HepG2 (cell line): ENCODE results near the gene BICRAL. TPM values are rescaled to one million over a fixed set of nuclear protein-coding genes. Genes with fewer than 3 reads are reported as not detected.

ENCODE experiments used
- ARNT ChIP-seq: fragments of 450-650 bp; IDR thresholded peaks from 2 replicates; pipeline ENCODE4 v1.6.1; 2017
- HNRNPH1 ChIP-seq: fragments of 200-400 bp; formaldehyde crosslinking; optimal IDR thresholded peaks from 2 replicates; pipeline ENCODE3; 2017; ENCODE audit warnings: mild to moderate bottlenecking, low read depth, low read length
- HOXA3 ChIP-seq: sonication (generic); formaldehyde crosslinking; IDR thresholded peaks from 2 replicates; pipeline ENCODE4 v1.5.0; 2020; ENCODE audit warnings: missing genetic modification reagents
- MXD1 ChIP-seq: sonication (generic); formaldehyde crosslinking; IDR thresholded peaks from 2 replicates; pipeline ENCODE4 v1.4.0; 2020; ENCODE audit warnings: mild to moderate bottlenecking, missing genetic modification reagents
- PHF20 ChIP-seq: sonication (generic); formaldehyde crosslinking; IDR thresholded peaks from 2 replicates; pipeline ENCODE4 v1.5.0; 2020; ENCODE audit warnings: mild to moderate bottlenecking, missing genetic modification reagents
- USF2 ChIP-seq, 2 experiments: sonication (generic) in 1 of 2; formaldehyde crosslinking in 1 of 2; IDR thresholded peaks; 2 replicates each; pipeline versions ENCODE4 v1.5.1 to v1.6.1; 2011 to 2020; ENCODE audit warnings: borderline replicate concordance in 1 of 2, low read depth in 1 of 2, low read length in 1 of 2, mild to moderate bottlenecking in 1 of 2, missing genetic modification reagents in 1 of 2, moderate library complexity in 1 of 2
- ZFP90 ChIP-seq: sonication (generic); formaldehyde crosslinking; IDR thresholded peaks from 2 replicates; pipeline ENCODE4 v1.8.0; 2022; ENCODE audit warnings: missing genetic modification reagents, mild to moderate bottlenecking, inconsistent platforms, borderline replicate concordance
- ZKSCAN8 ChIP-seq: IDR thresholded peaks from 2 replicates; pipeline ENCODE4 v1.6.1; 2016; ENCODE audit warnings: borderline replicate concordance, missing genetic modification reagents, missing compliant biosample characterization
- ZNF296 ChIP-seq: sonication (generic); formaldehyde crosslinking; conservative IDR thresholded peaks from 2 replicates; pipeline ENCODE4 v1.5.0; 2020; ENCODE audit warnings: mild to moderate bottlenecking, missing genetic modification reagents
- ZNF619 ChIP-seq: sonication (generic); formaldehyde crosslinking; IDR thresholded peaks from 2 replicates; pipeline ENCODE4 v1.4.0; 2020; ENCODE audit warnings: mild to moderate bottlenecking, missing genetic modification reagents
- ZNF800 ChIP-seq: sonication (generic); formaldehyde crosslinking; IDR thresholded peaks from 2 replicates; pipeline ENCODE4 v1.4.0; 2020; ENCODE audit warnings: missing genetic modification reagents
- polyA plus RNA-seq, 8 experiments: library from polyadenylated mRNA; depleted of rRNA in 3 of 8; stranded (reverse) in 7 of 8; unstranded in 1 of 8; fragments of >200 nt; fragmentation: Illumina TruSeq in 4 of 8; extraction: Trizol in 4 of 8; gene quantifications; 2 replicates each; pipeline versions ENCODE4 v1.2.1 to v1.2.3, GENCODE V29; 2011 to 2016; ENCODE audit warnings: low read depth in 4 of 8, missing spikeins in 1 of 8, mixed read lengths in 1 of 8; ENCODE audit not compliant: insufficient read depth in 1 of 8
- total RNA-seq, 5 experiments: library from RNA; depleted of rRNA; stranded (reverse); fragments of >200 nt; fragmentation: Illumina TruSeq; extraction: Trizol; gene quantifications; 2 replicates each; pipeline ENCODE4 v1.2.3, GENCODE V29; 2016; ENCODE audit warnings: low read depth in 1 of 5
- TF ChIP-seq, protein P1 (sequence below): sonication (generic); formaldehyde crosslinking; IDR thresholded peaks from 2 replicates; pipeline ENCODE4 v1.5.1; 2020; ENCODE audit warnings: missing genetic modification reagents, mild to moderate bottlenecking, borderline replicate concordance
- TF ChIP-seq, protein P2 (sequence below): fragments of 450-650 bp; IDR thresholded peaks from 2 replicates; pipeline ENCODE4 v1.6.1; 2017; ENCODE audit warnings: mild to moderate bottlenecking
- TF ChIP-seq, protein P3 (sequence below): sonication (generic); formaldehyde crosslinking; IDR thresholded peaks from 2 replicates; pipeline ENCODE4 v1.4.0; 2020; ENCODE audit warnings: missing genetic modification reagents, mild to moderate bottlenecking, borderline replicate concordance

The BICRAL gene
- total and polyA plus RNA-seq, 2 of the 13 experiments (the other 11 are each of a cell fraction or from before 2014, with no cell fraction given) = 5.0 to 13.5 TPM

- TF ChIP-seq USF2 (IDR thresholded peaks at IDR 0.05; ENCODE audit: low read depth, low read length) (no peak), USF2 (CRISPR knock-in tag; IDR thresholded peaks at IDR 0.05; ENCODE audit: borderline replicate concordance) (no peak; the same call in 1 of the 2 replicates), HOXA3 (peak; percentile 75), ZFP90 (CRISPR knock-in tag) (peak; percentile 48; the same call in 1 of the 2 replicates), ZNF619 (CRISPR knock-in tag) (peak; percentile 46; the same call in 1 of the 2 replicates), PHF20 (CRISPR knock-in tag) (peak; percentile 61), MXD1 (CRISPR knock-in tag) (peak; percentile 10; the same call in 1 of the 2 replicates), ZNF296 (CRISPR knock-in tag) (no peak), ZNF800 (CRISPR knock-in tag) (no peak), ARNT (no peak), ZKSCAN8 (no peak; the same call in 1 of the 2 replicates), HNRNPH1 (no peak)
- TF ChIP-seq, protein P1, sequence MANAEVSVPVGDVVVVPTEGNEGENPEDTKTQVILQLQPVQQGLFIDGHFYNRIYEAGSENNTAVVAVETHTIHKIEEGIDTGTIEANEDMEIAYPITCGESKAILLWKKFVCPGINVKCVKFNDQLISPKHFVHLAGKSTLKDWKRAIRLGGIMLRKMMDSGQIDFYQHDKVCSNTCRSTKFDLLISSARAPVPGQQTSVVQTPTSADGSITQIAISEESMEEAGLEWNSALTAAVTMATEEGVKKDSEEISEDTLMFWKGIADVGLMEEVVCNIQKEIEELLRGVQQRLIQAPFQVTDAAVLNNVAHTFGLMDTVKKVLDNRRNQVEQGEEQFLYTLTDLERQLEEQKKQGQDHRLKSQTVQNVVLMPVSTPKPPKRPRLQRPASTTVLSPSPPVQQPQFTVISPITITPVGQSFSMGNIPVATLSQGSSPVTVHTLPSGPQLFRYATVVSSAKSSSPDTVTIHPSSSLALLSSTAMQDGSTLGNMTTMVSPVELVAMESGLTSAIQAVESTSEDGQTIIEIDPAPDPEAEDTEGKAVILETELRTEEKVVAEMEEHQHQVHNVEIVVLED (CRISPR knock-in tag) = no peak
- TF ChIP-seq, protein P2, sequence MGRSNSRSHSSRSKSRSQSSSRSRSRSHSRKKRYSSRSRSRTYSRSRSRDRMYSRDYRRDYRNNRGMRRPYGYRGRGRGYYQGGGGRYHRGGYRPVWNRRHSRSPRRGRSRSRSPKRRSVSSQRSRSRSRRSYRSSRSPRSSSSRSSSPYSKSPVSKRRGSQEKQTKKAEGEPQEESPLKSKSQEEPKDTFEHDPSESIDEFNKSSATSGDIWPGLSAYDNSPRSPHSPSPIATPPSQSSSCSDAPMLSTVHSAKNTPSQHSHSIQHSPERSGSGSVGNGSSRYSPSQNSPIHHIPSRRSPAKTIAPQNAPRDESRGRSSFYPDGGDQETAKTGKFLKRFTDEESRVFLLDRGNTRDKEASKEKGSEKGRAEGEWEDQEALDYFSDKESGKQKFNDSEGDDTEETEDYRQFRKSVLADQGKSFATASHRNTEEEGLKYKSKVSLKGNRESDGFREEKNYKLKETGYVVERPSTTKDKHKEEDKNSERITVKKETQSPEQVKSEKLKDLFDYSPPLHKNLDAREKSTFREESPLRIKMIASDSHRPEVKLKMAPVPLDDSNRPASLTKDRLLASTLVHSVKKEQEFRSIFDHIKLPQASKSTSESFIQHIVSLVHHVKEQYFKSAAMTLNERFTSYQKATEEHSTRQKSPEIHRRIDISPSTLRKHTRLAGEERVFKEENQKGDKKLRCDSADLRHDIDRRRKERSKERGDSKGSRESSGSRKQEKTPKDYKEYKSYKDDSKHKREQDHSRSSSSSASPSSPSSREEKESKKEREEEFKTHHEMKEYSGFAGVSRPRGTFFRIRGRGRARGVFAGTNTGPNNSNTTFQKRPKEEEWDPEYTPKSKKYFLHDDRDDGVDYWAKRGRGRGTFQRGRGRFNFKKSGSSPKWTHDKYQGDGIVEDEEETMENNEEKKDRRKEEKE = no peak
- TF ChIP-seq, protein P3, sequence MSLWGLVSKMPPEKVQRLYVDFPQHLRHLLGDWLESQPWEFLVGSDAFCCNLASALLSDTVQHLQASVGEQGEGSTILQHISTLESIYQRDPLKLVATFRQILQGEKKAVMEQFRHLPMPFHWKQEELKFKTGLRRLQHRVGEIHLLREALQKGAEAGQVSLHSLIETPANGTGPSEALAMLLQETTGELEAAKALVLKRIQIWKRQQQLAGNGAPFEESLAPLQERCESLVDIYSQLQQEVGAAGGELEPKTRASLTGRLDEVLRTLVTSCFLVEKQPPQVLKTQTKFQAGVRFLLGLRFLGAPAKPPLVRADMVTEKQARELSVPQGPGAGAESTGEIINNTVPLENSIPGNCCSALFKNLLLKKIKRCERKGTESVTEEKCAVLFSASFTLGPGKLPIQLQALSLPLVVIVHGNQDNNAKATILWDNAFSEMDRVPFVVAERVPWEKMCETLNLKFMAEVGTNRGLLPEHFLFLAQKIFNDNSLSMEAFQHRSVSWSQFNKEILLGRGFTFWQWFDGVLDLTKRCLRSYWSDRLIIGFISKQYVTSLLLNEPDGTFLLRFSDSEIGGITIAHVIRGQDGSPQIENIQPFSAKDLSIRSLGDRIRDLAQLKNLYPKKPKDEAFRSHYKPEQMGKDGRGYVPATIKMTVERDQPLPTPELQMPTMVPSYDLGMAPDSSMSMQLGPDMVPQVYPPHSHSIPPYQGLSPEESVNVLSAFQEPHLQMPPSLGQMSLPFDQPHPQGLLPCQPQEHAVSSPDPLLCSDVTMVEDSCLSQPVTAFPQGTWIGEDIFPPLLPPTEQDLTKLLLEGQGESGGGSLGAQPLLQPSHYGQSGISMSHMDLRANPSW (CRISPR knock-in tag) = no peak
These were observed 35.1 kb upstream of the BICRAL start (continued) for GRCh38 chr6:42746463-42747391.
